Uterus (tissue), 2 donors: ENCODE measurements around the gene SH3BP5.

Experiments
- CTCF ChIP-seq, 4 experiments: fragments of 200-600 bp in 2 of 4; fragments of 450-650 bp in 2 of 4; sonication (generic) in 2 of 4; IDR thresholded peaks; one replicate each; pipeline ENCODE4 v1.5.1; 2016 to 2019; ENCODE audit warnings: antibody characterized with exemption in 4 of 4, mild to moderate bottlenecking in 2 of 4, moderate library complexity in 1 of 4
- POLR2A ChIP-seq, 2 donors: fragments of 450-650 bp; IDR thresholded peaks; one replicate each; pipeline ENCODE4 v1.6.1; 2016; ENCODE audit warnings: antibody characterized with exemption in 2 of 2, mild to moderate bottlenecking in 1 of 2, moderate library complexity in 1 of 2

GRCh38 chr3:15263120-15263519, 69.3 kb downstream of the SH3BP5 start:
- no peak for TF ChIP-seq CTCF (IDR thresholded peaks at IDR 0.05)
- TF ChIP-seq POLR2A (IDR thresholded peaks at IDR 0.05) = no peak
